ENCODE measurements around the gene TRIM64.
"Not testable (repeated sequence)": the region's sequence is repeated elsewhere in the genome, so short reads cannot be mapped to it uniquely, and the experiment has no call there.

TRIM64 gene, protein sequence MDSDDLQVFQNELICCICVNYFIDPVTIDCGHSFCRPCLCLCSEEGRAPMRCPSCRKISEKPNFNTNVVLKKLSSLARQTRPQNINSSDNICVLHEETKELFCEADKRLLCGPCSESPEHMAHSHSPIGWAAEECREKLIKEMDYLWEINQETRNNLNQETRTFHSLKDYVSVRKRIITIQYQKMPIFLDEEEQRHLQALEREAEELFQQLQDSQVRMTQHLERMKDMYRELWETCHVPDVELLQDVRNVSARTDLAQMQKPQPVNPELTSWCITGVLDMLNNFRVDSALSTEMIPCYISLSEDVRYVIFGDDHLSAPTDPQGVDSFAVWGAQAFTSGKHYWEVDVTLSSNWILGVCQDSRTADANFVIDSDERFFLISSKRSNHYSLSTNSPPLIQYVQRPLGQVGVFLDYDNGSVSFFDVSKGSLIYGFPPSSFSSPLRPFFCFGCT

GRCh38 chr11:89965737-89966136 is at the start of gene TRIM64:
Gene TRIM64, plus strand, starts transcription at chr11:89966037. Its CDS starts 2,467 bp downstream, at chr11:89968504.
- not testable (repeated sequence) for DNase-seq

GRCh38 chr11:89922195-89922660 is 43.6 kb upstream of the TRIM64 start, which contains the start of gene TRIM49D1:
Gene TRIM49D1, minus strand, starts transcription at chr11:89922245. Its CDS starts 4,535 bp downstream, at chr11:89917710.
- no peak for DNase-seq

DNA sequence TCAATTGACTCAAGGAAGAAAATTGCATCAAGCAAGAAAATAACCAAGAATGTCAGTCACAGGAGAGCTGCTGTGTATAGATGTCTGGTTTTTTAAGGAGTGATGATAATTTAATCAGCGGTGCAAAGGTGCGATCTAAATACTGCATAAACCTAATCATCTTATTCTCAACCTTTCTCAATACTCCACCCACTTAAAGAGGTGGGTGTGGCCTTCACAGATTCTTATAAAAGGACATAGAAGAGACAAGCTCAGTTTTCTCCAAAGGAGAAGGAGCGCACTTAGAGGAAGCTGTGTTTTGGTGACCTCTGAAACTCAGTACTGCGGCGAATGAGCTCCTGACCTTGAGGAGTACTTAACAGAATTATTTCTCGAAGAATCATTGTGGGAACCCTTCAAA is 42.1 kb upstream of the TRIM64 start, which contains the start of gene TRIM49D2:
Gene TRIM49D2, plus strand, starts transcription at position 301 of the 400 bp plus-strand sequence. CDS start 2,698 bp downstream, outside the sequence.
- DNase-seq: not testable (repeated sequence)

DNA sequence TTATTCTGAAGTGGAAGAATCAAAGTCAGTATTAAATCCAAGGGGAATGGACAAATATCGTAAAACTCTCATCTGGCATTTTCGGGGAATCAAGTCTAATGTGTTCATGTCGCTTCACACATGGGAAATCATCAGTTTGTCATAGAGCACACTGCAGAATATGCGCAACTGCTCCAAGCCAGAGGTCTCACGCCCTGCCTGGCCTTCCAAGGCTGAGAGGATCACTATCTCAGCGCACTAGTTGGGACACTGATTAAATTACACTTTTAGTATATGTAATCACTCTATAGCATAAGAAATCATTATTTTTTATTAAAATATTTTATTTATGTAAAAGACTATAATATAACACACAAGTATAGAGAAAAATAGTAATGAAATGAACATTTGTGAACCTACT is 5.0 kb upstream of the TRIM64 start:
- not testable (repeated sequence) for DNase-seq
